ENCODE data around the gene MRPS34. TPM values are rescaled to one million over a fixed set of nuclear protein-coding genes. Genes with fewer than 3 reads are reported as not detected.
A peak's percentile ranks its signal among the peaks of the same experiment; 100 is the strongest.
"Not testable (repeated sequence)": the region's sequence is repeated elsewhere in the genome, so short reads cannot be mapped to it uniquely, and the experiment has no call there.

Gene MRPS34
- total RNA-seq, 1 donor from 2014 or later, result 84.6 TPM

GRCh38 chr16:1740781-1741490 is 32.0 kb downstream of the MRPS34 start:
- Mint-ChIP-seq H3K4me3 (ENCODE audit: low read depth) (no peak overlapping the region), H3K9me3 (ENCODE audit: low read depth) (no peaks in the 10 kb centered on the region), H3K36me3 (ENCODE audit: insufficient read depth) (no peaks in the 10 kb centered on the region), H3K4me1 (ENCODE audit: low read depth) (no peaks in the 10 kb centered on the region), H3K27me3 (no peaks in the 10 kb centered on the region), H3K27ac (no peak overlapping the region)
- no peak for DNase-seq (ENCODE audit: low spot score, unreplicated experiment)
- no peak for TF ChIP-seq CTCF (IDR thresholded peaks at IDR 0.05; ENCODE audit: unreplicated experiment)

- Mint-ChIP-seq H3K36me3 (ENCODE audit: insufficient read depth) (no peaks in the 10 kb centered on the region), H3K9me3 (ENCODE audit: low read depth) (no peaks in the 10 kb centered on the region), H3K4me3 (ENCODE audit: low read depth) (no peak overlapping the region), H3K4me1 (ENCODE audit: low read depth) (no peaks in the 10 kb centered on the region), H3K27me3 (no peaks in the 10 kb centered on the region), H3K27ac (no peak overlapping the region)
- no peak for DNase-seq (ENCODE audit: low spot score, unreplicated experiment)
- TF ChIP-seq CTCF (IDR thresholded peaks at IDR 0.05; ENCODE audit: unreplicated experiment), result no peak
Measured at GRCh38 chr16:1740234-1740633, 32.7 kb downstream of the MRPS34 start.

- Mint-ChIP-seq H3K27ac (peak overlapping the region; percentile 60), H3K36me3 (ENCODE audit: insufficient read depth) (peaks cover 4% of the 10 kb centered on the region), H3K4me1 (ENCODE audit: low read depth) (no peaks in the 10 kb centered on the region), H3K4me3 (ENCODE audit: low read depth) (no peak overlapping the region), H3K27me3 (no peaks in the 10 kb centered on the region), H3K9me3 (ENCODE audit: low read depth) (no peaks in the 10 kb centered on the region)
- no peak for TF ChIP-seq CTCF (IDR thresholded peaks at IDR 0.05; ENCODE audit: unreplicated experiment)
- no peak for DNase-seq (ENCODE audit: low spot score, unreplicated experiment)
Measured at GRCh38 chr16:1734816-1735215, 38.1 kb downstream of the MRPS34 start.

GRCh38 chr16:1734123-1734522 is 38.8 kb downstream of the MRPS34 start:
- H3K27ac Mint-ChIP-seq, result no peak overlapping the region
- H3K4me1 Mint-ChIP-seq (ENCODE audit: low read depth), result no peaks in the 10 kb centered on the region
- H3K27me3 Mint-ChIP-seq, result no peaks in the 10 kb centered on the region
- peaks cover 6% of the 10 kb centered on the region for H3K36me3 Mint-ChIP-seq (ENCODE audit: insufficient read depth)
- no peaks in the 10 kb centered on the region for H3K9me3 Mint-ChIP-seq (ENCODE audit: low read depth)
- no peak for TF ChIP-seq CTCF (IDR thresholded peaks at IDR 0.05; ENCODE audit: unreplicated experiment)
- H3K4me3 Mint-ChIP-seq (ENCODE audit: low read depth), result no peak overlapping the region
- DNase-seq (ENCODE audit: low spot score, unreplicated experiment), result no peak

GRCh38 chr16:1732551-1732987 is 40.4 kb downstream of the MRPS34 start:
- H3K36me3 Mint-ChIP-seq (ENCODE audit: insufficient read depth); H3K27ac Mint-ChIP-seq; H3K27me3 Mint-ChIP-seq; H3K4me3 Mint-ChIP-seq (ENCODE audit: low read depth); H3K4me1 Mint-ChIP-seq (ENCODE audit: low read depth); DNase-seq (ENCODE audit: low spot score, unreplicated experiment); H3K9me3 Mint-ChIP-seq (ENCODE audit: low read depth): not testable (repeated sequence)

- TF ChIP-seq CTCF (IDR thresholded peaks at IDR 0.05; ENCODE audit: unreplicated experiment), result no peak
- no peak for DNase-seq (ENCODE audit: low spot score, unreplicated experiment)
- H3K9me3 Mint-ChIP-seq (ENCODE audit: low read depth), result no peaks in the 10 kb centered on the region
- no peak overlapping the region for H3K4me3 Mint-ChIP-seq (ENCODE audit: low read depth)
- H3K27ac Mint-ChIP-seq, result peak overlapping the region; percentile 31
- H3K27me3 Mint-ChIP-seq, result no peaks in the 10 kb centered on the region
- no peaks in the 10 kb centered on the region for H3K4me1 Mint-ChIP-seq (ENCODE audit: low read depth)
- peaks cover 7% of the 10 kb centered on the region for H3K36me3 Mint-ChIP-seq (ENCODE audit: insufficient read depth)
Measured at GRCh38 chr16:1732071-1732470, 40.9 kb downstream of the MRPS34 start.

All from progenitor cell of endocrine pancreas (in vitro differentiated cells).